Peyer's patch (tissue), 4 donors: ENCODE results near the gene CACYBP. TPM values are rescaled to one million over a fixed set of nuclear protein-coding genes. Genes with fewer than 3 reads are reported as not detected.
A peak's percentile ranks its signal among the peaks of the same experiment; 100 is the strongest.

Experiments used
- DNase-seq, 3 donors: peaks; one replicate each; pipeline ENCODE4 v3.0.0-alpha.2; 2017 to 2019
- H3K27ac ChIP-seq, 4 donors: fragments of 200-600 bp; sonication (generic); one replicate each; pipeline ENCODE4 v1.5.1; 2016 to 2019
- H3K27me3 ChIP-seq, 2 donors: fragments of 200-600 bp; sonication (generic); one replicate each; pipeline ENCODE4 v1.5.1; 2019
- H3K36me3 ChIP-seq, 3 donors: fragments of 200-600 bp; sonication (generic); one replicate each; pipeline ENCODE4 v1.5.1; 2016 to 2019
- H3K4me1 ChIP-seq, 4 donors: fragments of 200-600 bp; sonication (generic); one replicate each; pipeline ENCODE4 v1.5.1; 2016 to 2019
- H3K4me3 ChIP-seq, 4 donors: fragments of 200-600 bp; sonication (generic); 1 replicate in 3 of 4; 2 replicates in 1 of 4; pipeline ENCODE4 v1.5.1; 2016 to 2019; ENCODE audit warnings: mild to moderate bottlenecking in 1 of 4
- H3K9me3 ChIP-seq, 4 donors: fragments of 200-600 bp; sonication (generic); one replicate each; pipeline ENCODE4 v1.5.1; 2016 to 2019; ENCODE audit warnings: mild to moderate bottlenecking in 1 of 4
- CTCF ChIP-seq, 6 experiments: fragments of 450-650 bp in 4 of 6; fragments of 200-600 bp in 2 of 6; sonication (generic) in 1 of 6; IDR thresholded peaks; one replicate each; pipeline ENCODE4 v1.5.1; 2017 to 2019; ENCODE audit warnings: antibody characterized with exemption in 6 of 6, mild to moderate bottlenecking in 3 of 6, moderate library complexity in 1 of 6
- POLR2A ChIP-seq, 2 donors: fragments of 450-650 bp; IDR thresholded peaks; one replicate each; pipeline ENCODE4 v1.5.1; 2017; ENCODE audit warnings: antibody characterized with exemption in 2 of 2, mild to moderate bottlenecking in 2 of 2, moderate library complexity in 2 of 2
- total RNA-seq, 4 donors: library from RNA; depleted of rRNA; stranded (reverse); fragments of >200 nt; gene quantifications; one replicate each; pipeline ENCODE4 v1.1.0, GENCODE V29; 2016

CACYBP gene
- total RNA-seq, 4 donors from 2014 or later = 15.3 to 139 (median 89.6) TPM

- no peak for DNase-seq
- Histone ChIP-seq H3K27ac (no peak overlapping the region), H3K4me1 (peaks cover 0 to 5% (median 2%) of the 10 kb centered on the region in 4 donors), H3K9me3 (no peaks in the 10 kb centered on the region), H3K27me3 (no peaks in the 10 kb centered on the region), H3K4me3 (no peak overlapping the region), H3K36me3 (peaks cover 0 to 36% (median 0%) of the 10 kb centered on the region in 3 donors)
- TF ChIP-seq CTCF (IDR thresholded peaks at IDR 0.05) = no peak
- no peak for TF ChIP-seq POLR2A (IDR thresholded peaks at IDR 0.05)
Measured at GRCh38 chr1:174975764-174976163, 24.0 kb upstream of the CACYBP start.

GRCh38 chr1:174976436-174977108, 23.2 kb upstream of the CACYBP start:
- Histone ChIP-seq H3K4me1 (peaks cover 0 to 5% (median under 1%) of the 10 kb centered on the region in 4 donors), H3K4me3 (no peak overlapping the region), H3K9me3 (no peaks in the 10 kb centered on the region), H3K27me3 (no peaks in the 10 kb centered on the region), H3K27ac (no peak overlapping the region), H3K36me3 (peaks cover 0 to 42% (median 0%) of the 10 kb centered on the region in 3 donors)
- no peak for TF ChIP-seq POLR2A (IDR thresholded peaks at IDR 0.05)
- no peak for TF ChIP-seq CTCF (IDR thresholded peaks at IDR 0.05)
- no peak for DNase-seq

- TF ChIP-seq CTCF (IDR thresholded peaks at IDR 0.05) = peak; percentile 42 to 79 (median 74)
- TF ChIP-seq POLR2A (IDR thresholded peaks at IDR 0.05) = no peak
- peaks cover 0 to 49% (median 0%) of the 10 kb centered on the region in 3 donors for H3K36me3 ChIP-seq
- DNase-seq = no peak
Measured at GRCh38 chr1:174982971-174983689, 16.6 kb upstream of the CACYBP start.

GRCh38 chr1:174984952-174985351, 14.8 kb upstream of the CACYBP start:
- Histone ChIP-seq H3K27me3 (no peaks in the 10 kb centered on the region), H3K9me3 (no peaks in the 10 kb centered on the region), H3K4me1 (peaks cover 0 to 8% (median 0%) of the 10 kb centered on the region in 4 donors), H3K4me3 (no peak overlapping the region), H3K36me3 (peaks cover 0 to 35% (median 0%) of the 10 kb centered on the region in 3 donors), H3K27ac (no peak overlapping the region)
- no peak for DNase-seq
- no peak for TF ChIP-seq CTCF (IDR thresholded peaks at IDR 0.05)
- TF ChIP-seq POLR2A (IDR thresholded peaks at IDR 0.05) = no peak

More at GRCh38 chr1:174982971-174983689, 16.6 kb upstream of the CACYBP start:
- H3K9me3 ChIP-seq = no peaks in the 10 kb centered on the region
- H3K27ac ChIP-seq = no peak overlapping the region
- no peaks in the 10 kb centered on the region for H3K4me1 ChIP-seq
- no peaks in the 10 kb centered on the region for H3K27me3 ChIP-seq
- H3K4me3 ChIP-seq = no peak overlapping the region

- TF ChIP-seq POLR2A (IDR thresholded peaks at IDR 0.05) (no peak), CTCF (IDR thresholded peaks at IDR 0.05) (no peak)
- no peaks in the 10 kb centered on the region for H3K27me3 ChIP-seq
- no peaks in the 10 kb centered on the region for H3K9me3 ChIP-seq
- H3K4me3 ChIP-seq = no peak overlapping the region
- H3K36me3 ChIP-seq = peaks cover 0 to 12% (median 0%) of the 10 kb centered on the region in 3 donors
- DNase-seq = no peak
- peaks cover 0 to 9% (median 2%) of the 10 kb centered on the region in 4 donors for H3K4me1 ChIP-seq
- H3K27ac ChIP-seq = no peak overlapping the region
Measured at GRCh38 chr1:174988539-174988938, 11.2 kb upstream of the CACYBP start.
